Parathyroid adenoma (tissue), 2 donors: ENCODE measurements around the gene RRM1.
"Not testable (repeated sequence)": the region's sequence is repeated elsewhere in the genome, so short reads cannot be mapped to it uniquely, and the experiment has no call there.

Experiments used
- H2AFZ ChIP-seq: fragments of 300-600 bp; sonication (generic); one replicate; pipeline ENCODE4 v1.7.0; 2017; ENCODE audit warnings: antibody characterized with exemption, mild to moderate bottlenecking
- H3K27ac ChIP-seq: fragments of 300-600 bp; sonication (generic); one replicate; pipeline ENCODE4 v1.7.0; 2017
- H3K27me3 ChIP-seq: fragments of 300-600 bp; sonication (generic); one replicate; pipeline ENCODE4 v1.7.0; 2017; ENCODE audit warnings: low read length; ENCODE audit not compliant: control insufficient read depth, insufficient read depth
- H3K36me3 ChIP-seq: fragments of 300-600 bp; sonication (generic); one replicate; pipeline ENCODE4 v1.7.0; 2017; ENCODE audit warnings: low read length; ENCODE audit not compliant: control insufficient read depth, insufficient read depth
- H3K4me1 ChIP-seq: fragments of 300-600 bp; sonication (generic); one replicate; pipeline ENCODE4 v1.7.0; 2017; ENCODE audit warnings: control low read depth
- H3K4me2 ChIP-seq: fragments of 300-600 bp; sonication (generic); one replicate; pipeline ENCODE4 v1.7.0; 2017; ENCODE audit warnings: low read length
- H3K4me3 ChIP-seq: fragments of 300-600 bp; sonication (generic); one replicate; pipeline ENCODE4 v1.7.0; 2017; ENCODE audit warnings: low read depth, low read length
- H3K79me2 ChIP-seq: fragments of 300-600 bp; sonication (generic); one replicate; pipeline ENCODE4 v1.7.0; 2017; ENCODE audit warnings: control low read depth
- H3K9ac ChIP-seq: fragments of 300-600 bp; sonication (generic); one replicate; pipeline ENCODE4 v1.7.0; 2017; ENCODE audit warnings: mild to moderate bottlenecking
- H3K9me3 ChIP-seq: fragments of 300-600 bp; sonication (generic); one replicate; pipeline ENCODE4 v1.7.0; 2017; ENCODE audit warnings: low read length; ENCODE audit not compliant: control insufficient read depth
- TF ChIP-seq, protein P1 (sequence below): fragments of 300-600 bp; sonication (generic); IDR thresholded peaks from one replicate; pipeline ENCODE4 v1.7.0; 2017; ENCODE audit warnings: antibody characterized with exemption, mild to moderate bottlenecking
- donor health status: primary hyperparathyroidism.

The RRM1 gene

GRCh38 chr11:4115128-4115527 lies 20.5 kb downstream of the RRM1 start:
- H3K36me3 ChIP-seq: no peaks in the 10 kb centered on the region
- TF ChIP-seq, protein P1, sequence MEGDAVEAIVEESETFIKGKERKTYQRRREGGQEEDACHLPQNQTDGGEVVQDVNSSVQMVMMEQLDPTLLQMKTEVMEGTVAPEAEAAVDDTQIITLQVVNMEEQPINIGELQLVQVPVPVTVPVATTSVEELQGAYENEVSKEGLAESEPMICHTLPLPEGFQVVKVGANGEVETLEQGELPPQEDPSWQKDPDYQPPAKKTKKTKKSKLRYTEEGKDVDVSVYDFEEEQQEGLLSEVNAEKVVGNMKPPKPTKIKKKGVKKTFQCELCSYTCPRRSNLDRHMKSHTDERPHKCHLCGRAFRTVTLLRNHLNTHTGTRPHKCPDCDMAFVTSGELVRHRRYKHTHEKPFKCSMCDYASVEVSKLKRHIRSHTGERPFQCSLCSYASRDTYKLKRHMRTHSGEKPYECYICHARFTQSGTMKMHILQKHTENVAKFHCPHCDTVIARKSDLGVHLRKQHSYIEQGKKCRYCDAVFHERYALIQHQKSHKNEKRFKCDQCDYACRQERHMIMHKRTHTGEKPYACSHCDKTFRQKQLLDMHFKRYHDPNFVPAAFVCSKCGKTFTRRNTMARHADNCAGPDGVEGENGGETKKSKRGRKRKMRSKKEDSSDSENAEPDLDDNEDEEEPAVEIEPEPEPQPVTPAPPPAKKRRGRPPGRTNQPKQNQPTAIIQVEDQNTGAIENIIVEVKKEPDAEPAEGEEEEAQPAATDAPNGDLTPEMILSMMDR: no peak
- H3K4me3 ChIP-seq: no peak overlapping the region
- no peak overlapping the region for H2AFZ ChIP-seq
- H3K79me2 ChIP-seq: no peaks in the 10 kb centered on the region
- no peaks in the 10 kb centered on the region for H3K27me3 ChIP-seq
- H3K4me2 ChIP-seq: no peak overlapping the region
- no peak overlapping the region for H3K27ac ChIP-seq
- no peaks in the 10 kb centered on the region for H3K9me3 ChIP-seq
- no peak overlapping the region for H3K9ac ChIP-seq
- no peaks in the 10 kb centered on the region for H3K4me1 ChIP-seq

DNA sequence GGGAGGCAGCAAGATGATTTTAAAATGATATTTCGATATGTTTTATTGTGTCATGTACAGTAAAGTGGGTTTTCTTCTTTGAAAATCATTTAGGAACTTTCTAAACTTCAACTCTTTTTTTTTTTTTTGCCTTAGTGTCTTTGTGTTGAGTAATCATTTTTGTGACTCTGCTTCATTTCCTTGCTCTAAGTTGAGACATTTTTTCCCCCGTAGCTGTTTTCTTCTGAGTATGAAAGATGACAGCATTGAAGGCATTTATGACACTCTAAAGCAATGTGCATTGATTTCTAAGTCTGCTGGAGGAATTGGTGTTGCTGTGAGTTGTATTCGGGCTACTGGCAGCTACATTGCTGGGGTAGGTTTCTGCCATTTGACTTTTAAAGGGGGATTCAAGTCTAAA lies 23.5 kb downstream of the RRM1 start:
- TF ChIP-seq, protein P1: no peak

DNA sequence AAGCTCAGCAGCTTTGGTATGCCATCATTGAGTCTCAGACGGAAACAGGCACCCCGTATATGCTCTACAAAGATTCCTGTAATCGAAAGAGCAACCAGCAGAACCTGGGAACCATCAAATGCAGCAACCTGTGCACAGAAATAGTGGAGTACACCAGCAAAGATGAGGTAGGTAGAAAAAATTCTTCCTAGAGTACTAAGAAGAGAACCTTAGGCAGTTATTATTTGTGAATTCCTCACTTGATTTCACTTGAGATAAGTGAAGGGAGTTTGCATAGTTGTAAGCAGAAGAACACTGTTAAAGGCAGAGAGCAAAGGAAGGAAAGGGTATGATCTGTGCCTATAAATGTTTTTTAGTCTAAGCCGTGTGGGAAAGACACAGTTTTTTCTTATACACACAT lies 28.6 kb downstream of the RRM1 start:
- no peak overlapping the region for H2AFZ ChIP-seq
- H3K27me3 ChIP-seq: no peaks in the 10 kb centered on the region
- H3K79me2 ChIP-seq: no peaks in the 10 kb centered on the region
- no peak overlapping the region for H3K27ac ChIP-seq
- no peak overlapping the region for H3K4me3 ChIP-seq
- no peaks in the 10 kb centered on the region for H3K9me3 ChIP-seq
- TF ChIP-seq, protein P1: no peak
- H3K36me3 ChIP-seq: no peaks in the 10 kb centered on the region
- H3K9ac ChIP-seq: no peak overlapping the region
- H3K4me1 ChIP-seq: no peaks in the 10 kb centered on the region
- no peak overlapping the region for H3K4me2 ChIP-seq

More for the DNA sequence above, 23.5 kb downstream of the RRM1 start:
- no peaks in the 10 kb centered on the region for H3K27me3 ChIP-seq
- no peaks in the 10 kb centered on the region for H3K79me2 ChIP-seq
- no peaks in the 10 kb centered on the region for H3K4me1 ChIP-seq
- H3K4me2 ChIP-seq: no peak overlapping the region
- no peaks in the 10 kb centered on the region for H3K9me3 ChIP-seq
- H3K36me3 ChIP-seq: no peaks in the 10 kb centered on the region
- no peak overlapping the region for H2AFZ ChIP-seq
- H3K4me3 ChIP-seq: no peak overlapping the region
- H3K27ac ChIP-seq: no peak overlapping the region
- H3K9ac ChIP-seq: no peak overlapping the region

GRCh38 chr11:4125141-4125540 lies 30.5 kb downstream of the RRM1 start:
- Histone ChIP-seq H3K4me3 (no peak overlapping the region), H3K4me1 (no peaks in the 10 kb centered on the region), H3K27ac (no peak overlapping the region), H3K79me2 (no peaks in the 10 kb centered on the region), H3K27me3 (no peaks in the 10 kb centered on the region), H3K36me3 (no peaks in the 10 kb centered on the region), H3K4me2 (no peak overlapping the region), H3K9ac (no peak overlapping the region), H3K9me3 (no peaks in the 10 kb centered on the region), H2AFZ (no peak overlapping the region)
- TF ChIP-seq, protein P1: no peak

DNA sequence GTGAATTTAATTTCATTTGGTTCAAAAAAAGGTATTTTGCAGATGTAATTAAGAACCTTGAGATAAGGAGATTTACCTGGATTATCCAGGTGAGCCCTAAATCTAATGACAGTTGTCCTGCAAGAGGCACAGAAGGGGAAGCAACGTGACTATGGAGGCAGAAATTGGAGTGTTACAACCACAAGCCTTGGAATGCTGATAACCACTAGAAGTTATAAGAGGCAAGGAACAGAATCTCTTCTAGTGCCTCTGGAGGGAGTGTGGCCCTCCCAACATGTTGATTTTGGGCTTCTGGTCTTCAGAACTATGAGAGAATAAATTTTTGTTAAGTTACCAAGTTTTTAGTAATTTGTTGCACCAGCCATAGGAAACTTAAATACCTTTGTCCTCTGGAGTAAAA lies 32.8 kb downstream of the RRM1 start:
- Histone ChIP-seq H3K27ac (no peak overlapping the region), H3K4me1 (no peaks in the 10 kb centered on the region), H3K4me2 (no peak overlapping the region), H2AFZ (no peak overlapping the region), H3K4me3 (no peak overlapping the region), H3K27me3 (no peaks in the 10 kb centered on the region), H3K79me2 (no peaks in the 10 kb centered on the region), H3K9ac (no peak overlapping the region), H3K9me3 (no peaks in the 10 kb centered on the region), H3K36me3 (no peaks in the 10 kb centered on the region)
- TF ChIP-seq, protein P1: no peak

DNA sequence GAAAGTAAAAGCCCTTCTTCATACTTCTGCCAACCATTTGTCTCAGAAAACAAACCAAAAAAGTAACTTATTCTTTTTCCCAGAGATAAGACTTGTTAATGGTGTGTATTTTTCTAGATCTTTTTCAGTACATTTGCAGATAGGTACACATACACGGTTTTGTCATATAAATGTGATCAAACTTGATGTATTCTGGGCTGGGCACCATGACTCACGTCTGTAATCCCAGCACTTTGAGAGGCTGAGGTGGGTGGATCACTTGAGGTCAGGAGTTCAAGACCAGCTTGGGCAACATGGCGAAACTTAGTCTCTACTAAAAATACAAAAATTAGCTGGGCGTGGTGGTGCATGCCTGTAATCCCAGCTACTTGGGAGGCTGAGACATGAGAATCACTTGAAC lies 35.6 kb downstream of the RRM1 start:
- not testable (repeated sequence) for H3K4me3 ChIP-seq, H2AFZ ChIP-seq, H3K27me3 ChIP-seq, H3K36me3 ChIP-seq, H3K79me2 ChIP-seq, H3K9me3 ChIP-seq, H3K9ac ChIP-seq, H3K4me2 ChIP-seq, H3K27ac ChIP-seq, H3K4me1 ChIP-seq
